Activated CD4-positive, alpha-beta T cell treated with anti-CD3 and anti-CD28 coated beads, Interleukin-10, Interleukin-2, amounts not matched to agents 100 ng/mL and 50 ng/mL, durations not matched to agents 16 hours and 8 hours (primary cell): ENCODE measurements around the gene KCNH6.
A peak's percentile ranks its signal among the peaks of the same experiment; 100 is the strongest.

Experiments used
- DNase-seq: peaks from one replicate; pipeline ENCODE4 v3.0.0-alpha.2; 2020

The KCNH6 gene

GRCh38 chr17:63523253-63523855 is at the start of gene KCNH6:
TSS of gene KCNH6 (plus strand) at chr17:63523358. CDS start at chr17:63523414, 56 bp downstream.
- DNase-seq: no peak

GRCh38 chr17:63474174-63474573 is 49.0 kb upstream of the KCNH6 start:
- DNase-seq: no peak

- no peak for DNase-seq
These were observed 48.3 kb upstream of the KCNH6 start for GRCh38 chr17:63474586-63475460.

- DNase-seq: no peak
These were observed 47.4 kb upstream of the KCNH6 start for GRCh38 chr17:63475491-63476412.

- no peak for DNase-seq
These were observed 46.7 kb upstream of the KCNH6 start for GRCh38 chr17:63476459-63476853.

GRCh38 chr17:63476854-63477479 is 46.2 kb upstream of the KCNH6 start, which contains the start of gene ACE:
TSS of gene ACE (plus strand) at chr17:63477061. CDS start at chr17:63477095, 34 bp downstream.
- DNase-seq: peak; percentile 42

GRCh38 chr17:63477480-63478440 is 45.4 kb upstream of the KCNH6 start:
- no peak for DNase-seq

- DNase-seq: peak; percentile 81
These were observed 44.2 kb upstream of the KCNH6 start for GRCh38 chr17:63478814-63479494.

GRCh38 chr17:63479495-63480184 is 43.5 kb upstream of the KCNH6 start:
- DNase-seq: no peak

GRCh38 chr17:63480192-63480784 is 42.9 kb upstream of the KCNH6 start:
- no peak for DNase-seq

- DNase-seq: no peak
These were observed 42.2 kb upstream of the KCNH6 start for GRCh38 chr17:63480826-63481487.

- no peak for DNase-seq
These were observed 41.7 kb upstream of the KCNH6 start for GRCh38 chr17:63481488-63481870.

- no peak for DNase-seq
These were observed 40.6 kb upstream of the KCNH6 start for GRCh38 chr17:63482509-63482908.

- no peak for DNase-seq
These were observed 40.1 kb upstream of the KCNH6 start for GRCh38 chr17:63483038-63483437.

- no peak for DNase-seq
These were observed 39.2 kb upstream of the KCNH6 start for GRCh38 chr17:63483655-63484575.

- no peak for DNase-seq
These were observed 36.7 kb upstream of the KCNH6 start for GRCh38 chr17:63486317-63487013.

GRCh38 chr17:63487014-63487339 is 36.2 kb upstream of the KCNH6 start:
- DNase-seq: no peak

- DNase-seq: no peak
These were observed 34.3 kb upstream of the KCNH6 start for GRCh38 chr17:63488851-63489250.
